ENCODE measurements around the gene TUBB4B.

TUBB4B gene

GRCh38 chr9:137225699-137226331 lies 15.3 kb upstream of the TUBB4B start:
- DNase-seq (ENCODE audit: low read depth), result no peak

DNA sequence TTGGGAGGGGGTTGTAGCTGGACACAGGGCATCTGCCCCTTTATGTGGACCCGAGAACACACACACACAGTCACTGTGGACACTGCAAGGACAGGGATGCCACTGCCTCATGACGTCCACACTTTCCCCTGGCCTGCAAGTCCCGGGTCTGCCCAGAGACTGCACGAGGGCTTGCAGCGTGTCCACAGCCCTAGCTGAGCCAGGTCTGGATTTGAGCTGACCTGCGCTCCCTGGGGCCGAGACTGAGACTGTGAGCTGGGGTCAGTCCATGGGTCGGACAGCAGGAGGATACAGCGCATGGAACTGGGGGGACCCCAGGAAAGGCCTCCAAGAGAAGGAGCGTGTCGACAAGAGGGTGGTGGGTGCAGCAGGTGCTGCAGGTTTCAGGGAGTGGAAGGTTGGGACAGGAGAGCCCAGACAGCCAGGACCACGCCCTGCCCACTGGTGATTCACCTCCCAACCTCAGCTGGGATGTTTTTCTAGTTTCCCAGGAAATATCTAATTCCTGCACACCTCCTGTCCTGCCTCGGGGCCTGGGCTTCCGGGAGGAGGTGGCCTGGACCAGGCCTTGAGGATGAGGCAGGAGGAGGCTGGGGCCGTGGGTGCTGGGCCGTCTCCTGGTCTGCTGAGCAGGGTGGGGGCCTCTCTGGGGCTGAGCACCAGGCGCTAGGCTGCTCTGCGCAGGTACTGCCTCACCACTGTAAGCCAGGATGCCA lies 14.6 kb upstream of the TUBB4B start:
- DNase-seq (ENCODE audit: low read depth), result no peak

DNA sequence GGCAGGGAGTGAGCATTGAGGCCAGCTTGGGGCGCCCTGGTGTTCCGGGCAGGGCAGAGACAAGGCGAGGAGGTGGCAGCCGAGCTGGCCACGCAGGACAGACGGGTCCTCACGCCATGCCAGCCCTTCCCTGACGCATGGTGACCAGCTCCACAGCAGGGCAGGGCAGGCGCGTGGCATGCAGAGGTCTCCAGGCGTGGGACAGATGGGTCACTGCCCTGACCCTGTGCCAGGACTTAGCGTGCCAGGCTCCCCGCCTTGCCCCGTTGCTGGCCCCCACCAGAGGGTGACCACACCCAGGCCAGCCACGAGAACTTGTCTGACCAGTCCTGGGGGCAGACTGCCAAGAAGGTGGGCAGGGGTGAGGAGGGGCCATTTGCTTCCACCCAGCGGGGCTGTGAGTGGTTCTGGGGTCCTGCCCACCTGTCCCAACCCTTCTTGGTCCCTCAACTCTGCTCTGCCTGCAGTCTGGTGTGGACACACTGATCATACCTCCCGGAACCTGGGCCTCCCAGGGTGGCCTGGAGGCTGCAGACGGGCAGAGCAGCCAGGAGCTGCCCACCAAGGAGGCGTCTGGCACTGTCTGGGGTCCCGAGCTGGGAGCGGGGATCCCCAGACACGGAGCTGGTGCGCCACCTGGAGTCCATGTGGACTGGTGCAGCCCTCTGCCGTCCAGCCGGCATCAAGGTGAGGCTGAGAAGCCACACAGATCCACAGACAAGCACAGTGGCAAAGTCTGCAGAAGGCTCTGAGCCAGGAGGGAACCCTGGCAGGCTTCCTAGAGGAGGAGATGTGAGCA lies 13.8 kb upstream of the TUBB4B start, which contains the start of gene RNF224:
Gene RNF224 (plus strand): TSS at position 449 of the 799 bp plus-strand sequence. CDS start 834 bp downstream, outside the sequence.
- DNase-seq (ENCODE audit: low read depth), result peak; percentile 74

DNA sequence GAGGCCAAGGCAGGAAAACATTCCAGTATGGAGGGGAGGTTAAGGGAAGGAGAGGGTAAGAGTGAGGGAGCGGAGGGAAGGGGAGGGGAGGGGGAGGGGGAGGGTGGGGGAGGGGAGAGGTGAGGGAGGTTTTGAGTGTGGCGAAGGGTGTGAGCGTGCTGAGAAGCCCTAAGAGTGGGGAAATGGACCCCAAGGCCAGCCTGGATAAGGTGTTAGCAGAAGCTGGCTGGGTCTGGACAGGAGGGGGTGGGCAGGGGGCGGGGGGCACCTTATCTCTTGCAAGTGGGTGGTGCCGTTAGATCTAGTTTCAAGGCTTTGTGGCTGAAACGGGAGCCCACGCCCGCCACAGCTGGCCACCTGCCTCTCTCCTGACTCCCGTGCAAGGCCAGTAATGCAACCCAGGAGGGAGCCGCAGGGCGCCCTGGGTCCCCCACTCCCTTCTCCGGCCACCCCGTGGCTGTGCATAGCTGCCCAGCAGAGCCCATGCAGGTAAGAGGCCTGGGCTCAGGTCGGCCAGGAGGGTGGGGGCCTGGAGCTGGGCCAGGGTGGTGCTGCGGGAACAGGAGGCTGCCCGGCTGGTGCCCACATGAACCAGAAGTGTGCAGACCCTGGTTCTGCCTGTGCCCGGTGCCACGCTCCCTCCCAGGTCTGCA lies 13.1 kb upstream of the TUBB4B start:
- DNase-seq (ENCODE audit: low read depth), result no peak

DNA sequence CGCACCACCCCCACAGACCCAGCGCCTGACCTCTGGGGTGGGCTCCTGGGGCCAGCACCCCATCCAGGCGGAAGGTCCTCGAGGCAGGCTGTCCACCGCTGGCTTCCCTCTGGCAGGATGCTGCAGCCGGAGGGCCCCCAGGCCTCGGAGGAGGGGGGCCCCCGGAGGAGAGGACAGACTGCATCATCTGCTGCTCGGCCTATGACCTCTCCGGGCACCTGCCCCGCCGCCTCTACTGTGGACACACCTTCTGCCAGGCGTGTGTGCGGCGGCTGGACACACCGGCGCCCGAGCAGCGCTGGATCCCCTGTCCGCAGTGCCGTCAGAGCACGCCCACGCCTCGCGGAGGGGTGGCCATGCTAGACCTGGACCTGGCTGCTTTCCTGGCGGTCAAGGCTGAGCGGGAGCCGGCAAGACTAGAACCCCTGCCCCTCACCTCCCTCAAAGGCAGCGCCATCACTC lies 12.6 kb upstream of the TUBB4B start:
- no peak for DNase-seq (ENCODE audit: low read depth)

- no peak for DNase-seq (ENCODE audit: low read depth)
Observed at GRCh38 chr9:137228968-137229896, 11.9 kb upstream of the TUBB4B start.

GRCh38 chr9:137229903-137230704 lies 11.0 kb upstream of the TUBB4B start:
- DNase-seq (ENCODE audit: low read depth), result no peak

- no peak for DNase-seq (ENCODE audit: low read depth)
Observed at GRCh38 chr9:137230705-137231371, 10.2 kb upstream of the TUBB4B start, which contains the start of gene SLC34A3. TSS of gene SLC34A3 (plus strand) at chr9:137230901. CDS start at chr9:137231703, 802 bp downstream.

- no peak for DNase-seq (ENCODE audit: low read depth)
Observed at GRCh38 chr9:137231372-137232039, 9.6 kb upstream of the TUBB4B start.

DNA sequence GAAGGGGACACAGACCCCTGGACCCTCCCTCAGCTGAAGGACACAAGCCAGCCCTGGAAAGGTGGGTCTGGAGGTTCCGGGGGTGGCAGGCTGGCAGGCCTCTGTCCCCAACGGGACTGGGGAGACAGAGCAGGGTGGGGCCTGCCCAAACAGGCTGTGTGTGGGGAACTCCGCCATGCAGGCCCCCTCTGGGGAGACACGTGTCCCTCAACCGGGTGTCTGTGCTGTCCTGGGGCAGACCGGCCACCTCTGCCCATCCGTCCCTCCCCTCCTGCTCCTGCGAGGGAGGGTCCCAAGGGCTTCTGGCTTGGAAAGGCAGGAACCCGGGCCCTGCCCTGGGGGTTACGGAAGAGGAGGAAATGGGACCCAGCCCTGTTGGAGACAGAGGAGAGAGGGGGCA lies 9.0 kb upstream of the TUBB4B start:
- DNase-seq (ENCODE audit: low read depth), result no peak

- DNase-seq (ENCODE audit: low read depth), result no peak
Observed at GRCh38 chr9:137232510-137232909, 8.6 kb upstream of the TUBB4B start.

- no peak for DNase-seq (ENCODE audit: low read depth)
Observed at GRCh38 chr9:137233143-137233980, 7.7 kb upstream of the TUBB4B start.

DNA sequence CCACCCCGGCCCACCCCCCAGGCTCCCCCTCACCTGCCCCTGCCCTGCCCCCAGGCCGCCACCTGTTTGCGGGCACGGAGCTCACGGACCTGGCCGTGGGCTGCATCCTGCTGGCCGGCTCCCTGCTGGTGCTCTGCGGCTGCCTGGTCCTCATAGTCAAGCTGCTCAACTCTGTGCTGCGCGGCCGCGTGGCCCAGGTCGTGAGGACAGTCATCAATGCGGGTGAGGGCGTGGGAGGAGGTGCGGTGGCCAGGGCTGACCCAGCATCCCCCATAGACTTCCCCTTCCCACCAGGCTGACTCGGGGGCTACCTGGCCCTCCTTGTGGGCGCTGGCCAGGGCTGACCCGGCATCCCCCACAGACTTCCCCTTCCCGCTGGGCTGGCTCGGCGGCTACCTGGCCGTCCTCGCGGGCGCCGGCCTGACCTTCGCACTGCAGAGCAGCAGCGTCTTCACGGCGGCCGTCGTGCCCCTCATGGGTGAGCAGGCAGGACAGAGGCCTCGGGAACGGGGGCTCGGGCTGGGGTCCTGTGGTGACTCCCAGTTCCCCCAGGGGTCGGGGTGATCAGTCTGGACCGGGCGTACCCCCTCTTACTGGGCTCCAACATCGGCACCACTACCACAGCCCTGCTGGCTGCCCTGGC lies 6.9 kb upstream of the TUBB4B start:
- no peak for DNase-seq (ENCODE audit: low read depth)

GRCh38 chr9:137234758-137235423 lies 6.2 kb upstream of the TUBB4B start:
- DNase-seq (ENCODE audit: low read depth), result no peak

- DNase-seq (ENCODE audit: low read depth), result no peak
Observed at GRCh38 chr9:137235424-137236237, 5.5 kb upstream of the TUBB4B start.
